ENCODE results near the gene MICAL2. TPM values are rescaled to one million over a fixed set of nuclear protein-coding genes. Genes with fewer than 3 reads are reported as not detected.
A peak's percentile ranks its signal among the peaks of the same experiment; 100 is the strongest.

Gene MICAL2
- total RNA-seq, 1 experiment from 2014 or later, result 151 TPM

DNA sequence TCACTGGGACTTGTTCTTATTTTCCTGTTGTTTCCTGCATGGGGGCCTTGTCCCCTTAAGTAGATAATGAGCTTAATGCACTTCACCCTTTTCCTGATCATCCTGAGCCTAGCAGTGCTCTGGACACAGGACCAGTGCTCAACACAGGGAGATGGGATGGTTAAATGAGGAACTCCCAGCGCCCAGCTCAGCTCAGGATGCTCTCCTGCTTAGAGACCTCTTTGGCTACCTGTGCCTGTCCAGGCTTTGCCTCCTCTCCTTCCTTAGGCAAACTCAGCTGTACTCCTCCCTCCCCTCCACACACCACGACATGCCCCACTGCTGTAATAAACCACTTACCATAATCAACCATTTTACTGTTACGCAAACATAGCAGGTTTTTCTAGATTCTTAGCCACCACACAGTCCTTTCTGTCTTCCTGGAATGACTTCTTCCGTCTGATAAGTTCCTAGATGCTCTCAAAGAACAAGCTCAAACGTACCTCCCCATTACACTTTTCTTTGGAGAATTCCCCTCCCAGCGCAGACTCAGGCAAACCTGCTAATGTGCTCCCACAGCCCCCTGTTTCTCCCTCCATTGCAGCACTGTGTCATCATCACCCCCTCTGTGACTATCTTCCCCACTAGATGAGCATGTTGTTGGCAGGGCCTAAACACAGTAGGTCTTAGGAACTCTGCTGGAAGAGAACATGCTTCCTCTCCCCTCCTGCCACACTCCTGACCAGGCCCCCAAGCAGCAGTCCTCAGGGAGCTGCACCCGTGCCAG is 113.6 kb downstream of the MICAL2 start:
- no peak for DNase-seq (ENCODE audit: unreplicated experiment)
- POLR2A ChIA-PET, result interaction anchor here (0.6 to 0.9 kb wide), 3 partner anchors 9 to 84 kb away, joined by 3 read pairs; no protein-coding TSS in a partner anchor
- TF ChIP-seq, protein P1, sequence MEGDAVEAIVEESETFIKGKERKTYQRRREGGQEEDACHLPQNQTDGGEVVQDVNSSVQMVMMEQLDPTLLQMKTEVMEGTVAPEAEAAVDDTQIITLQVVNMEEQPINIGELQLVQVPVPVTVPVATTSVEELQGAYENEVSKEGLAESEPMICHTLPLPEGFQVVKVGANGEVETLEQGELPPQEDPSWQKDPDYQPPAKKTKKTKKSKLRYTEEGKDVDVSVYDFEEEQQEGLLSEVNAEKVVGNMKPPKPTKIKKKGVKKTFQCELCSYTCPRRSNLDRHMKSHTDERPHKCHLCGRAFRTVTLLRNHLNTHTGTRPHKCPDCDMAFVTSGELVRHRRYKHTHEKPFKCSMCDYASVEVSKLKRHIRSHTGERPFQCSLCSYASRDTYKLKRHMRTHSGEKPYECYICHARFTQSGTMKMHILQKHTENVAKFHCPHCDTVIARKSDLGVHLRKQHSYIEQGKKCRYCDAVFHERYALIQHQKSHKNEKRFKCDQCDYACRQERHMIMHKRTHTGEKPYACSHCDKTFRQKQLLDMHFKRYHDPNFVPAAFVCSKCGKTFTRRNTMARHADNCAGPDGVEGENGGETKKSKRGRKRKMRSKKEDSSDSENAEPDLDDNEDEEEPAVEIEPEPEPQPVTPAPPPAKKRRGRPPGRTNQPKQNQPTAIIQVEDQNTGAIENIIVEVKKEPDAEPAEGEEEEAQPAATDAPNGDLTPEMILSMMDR (IDR thresholded peaks at IDR 0.05; ENCODE audit: unreplicated experiment), result no peak
- TSS peak; percentile 79 for BruUV-seq (replicated peaks)
- CTCF ChIA-PET, result interaction anchor here (0.6 to 1.9 kb wide), 10 partner anchors 12 to 423 kb away, joined by 3 to 8 read pairs (median 4); no protein-coding TSS in a partner anchor
- peak overlapping the region; percentile 87 for H3K27ac Mint-ChIP-seq (ENCODE audit: low read depth, unreplicated experiment)
- H3K36me3 Mint-ChIP-seq (ENCODE audit: insufficient read depth, unreplicated experiment), result peaks cover 59% of the 10 kb centered on the region
- H3K9me3 Mint-ChIP-seq (ENCODE audit: unreplicated experiment), result no peaks in the 10 kb centered on the region
- intact Hi-C loops (cut with micrococcal nuclease), result no loop called here
- peaks cover 20% of the 10 kb centered on the region for H3K4me1 Mint-ChIP-seq (ENCODE audit: insufficient read depth, unreplicated experiment)
- no peaks in the 10 kb centered on the region for H3K27me3 Mint-ChIP-seq (ENCODE audit: insufficient read depth, unreplicated experiment)
- peak overlapping the region; percentile 12 for H3K4me3 Mint-ChIP-seq (ENCODE audit: unreplicated experiment)

DNA sequence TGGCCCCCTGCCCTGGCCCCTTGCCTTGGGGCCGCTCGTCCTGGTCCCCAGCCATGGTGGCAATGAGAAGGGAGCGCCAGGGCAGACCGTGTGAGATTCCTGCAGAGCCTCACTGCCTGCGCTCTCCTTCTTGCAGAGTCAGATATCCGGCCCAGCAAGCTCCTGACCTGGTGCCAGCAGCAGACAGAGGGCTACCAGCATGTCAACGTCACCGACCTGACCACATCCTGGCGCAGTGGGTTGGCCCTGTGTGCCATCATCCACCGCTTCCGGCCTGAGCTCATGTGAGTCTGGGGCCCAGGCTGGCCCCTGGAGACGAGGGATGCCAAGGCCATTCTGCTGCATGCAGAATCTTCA is 114.1 kb downstream of the MICAL2 start:
- H3K27me3 Mint-ChIP-seq (ENCODE audit: insufficient read depth, unreplicated experiment), result no peaks in the 10 kb centered on the region
- H3K36me3 Mint-ChIP-seq (ENCODE audit: insufficient read depth, unreplicated experiment), result peaks cover 55% of the 10 kb centered on the region
- BruUV-seq (replicated peaks), result no TSS peak
- DNase-seq (ENCODE audit: unreplicated experiment), result peak; percentile 76
- POLR2A ChIA-PET, result interaction anchor here (0.9 to 1.2 kb wide), 2 partner anchors 7 to 35 kb away, joined by 3 read pairs; no protein-coding TSS in a partner anchor
- peak overlapping the region; percentile 12 for H3K4me3 Mint-ChIP-seq (ENCODE audit: unreplicated experiment)
- TF ChIP-seq, protein P1 (IDR thresholded peaks at IDR 0.05; ENCODE audit: unreplicated experiment), result no peak
- H3K4me1 Mint-ChIP-seq (ENCODE audit: insufficient read depth, unreplicated experiment), result peaks cover 20% of the 10 kb centered on the region
- peak overlapping the region; percentile 87 for H3K27ac Mint-ChIP-seq (ENCODE audit: low read depth, unreplicated experiment)
- intact Hi-C loops (cut with micrococcal nuclease), result no loop called here
- CTCF ChIA-PET, result interaction anchor here (0.6 to 2.0 kb wide), 9 partner anchors 11 to 423 kb away, joined by 3 to 8 read pairs (median 3); no protein-coding TSS in a partner anchor
- no peaks in the 10 kb centered on the region for H3K9me3 Mint-ChIP-seq (ENCODE audit: unreplicated experiment)

DNA sequence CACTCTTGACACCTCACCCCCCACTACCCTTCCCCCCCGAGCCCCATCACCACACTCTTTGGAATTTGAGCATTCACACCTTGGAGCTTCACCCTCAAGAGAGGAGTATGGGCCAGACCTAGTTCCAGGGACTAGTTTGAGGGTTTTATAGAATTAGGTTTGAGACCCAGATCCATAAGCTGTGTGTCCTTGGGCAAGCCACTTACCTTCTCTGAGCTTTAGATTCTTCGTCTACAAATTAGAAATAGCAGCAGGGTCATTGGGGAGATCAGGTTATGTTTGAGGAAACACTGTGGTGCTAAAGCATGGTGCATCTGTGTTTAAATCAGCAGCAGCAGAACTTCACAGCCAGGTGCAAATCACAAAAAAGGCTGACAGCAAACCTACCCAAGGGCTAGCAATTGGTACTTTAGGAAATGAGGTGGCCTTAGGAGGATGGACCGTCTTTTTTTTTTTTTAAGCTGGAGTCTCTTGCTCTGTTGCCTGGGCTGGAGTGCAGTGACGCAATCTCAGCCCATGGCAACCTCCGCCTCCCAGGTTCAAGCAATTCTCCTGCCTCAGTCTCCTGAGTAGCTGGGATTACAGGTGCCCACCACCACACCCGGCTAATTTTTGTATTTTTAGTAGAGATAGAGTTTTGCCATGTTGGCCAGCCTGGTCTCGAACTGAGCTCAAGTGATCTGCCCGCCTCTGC is 114.8 kb downstream of the MICAL2 start:
- CTCF ChIA-PET, result interaction anchor here (0.9 to 2.0 kb wide), 5 partner anchors 10 to 177 kb away, joined by 3 to 6 read pairs (median 3); no protein-coding TSS in a partner anchor
- peak overlapping the region; percentile 87 for H3K27ac Mint-ChIP-seq (ENCODE audit: low read depth, unreplicated experiment)

More for the DNA sequence above, 114.8 kb downstream of the MICAL2 start:
- POLR2A ChIA-PET, result interaction anchor here (0.9 to 1.2 kb wide), 2 partner anchors 8 to 36 kb away, joined by 3 read pairs; no protein-coding TSS in a partner anchor
- TSS peak; percentile 30 for BruUV-seq (replicated peaks)
- H3K27me3 Mint-ChIP-seq (ENCODE audit: insufficient read depth, unreplicated experiment), result no peaks in the 10 kb centered on the region
- H3K4me1 Mint-ChIP-seq (ENCODE audit: insufficient read depth, unreplicated experiment), result peaks cover 20% of the 10 kb centered on the region
- TF ChIP-seq, protein P1 (IDR thresholded peaks at IDR 0.05; ENCODE audit: unreplicated experiment), result no peak
- peaks cover 54% of the 10 kb centered on the region for H3K36me3 Mint-ChIP-seq (ENCODE audit: insufficient read depth, unreplicated experiment)
- H3K4me3 Mint-ChIP-seq (ENCODE audit: unreplicated experiment), result no peak overlapping the region
- no peaks in the 10 kb centered on the region for H3K9me3 Mint-ChIP-seq (ENCODE audit: unreplicated experiment)
- no peak for DNase-seq (ENCODE audit: unreplicated experiment)
- intact Hi-C loops (cut with micrococcal nuclease), result no loop called here

Data from MCF 10A (cell line).